Activated CD8-positive, alpha-beta T cell treated with anti-CD3 and anti-CD28 coated beads for 36 hours (primary cell): ENCODE data around the gene TAF7L. TPM values are rescaled to one million over a fixed set of nuclear protein-coding genes. Genes with fewer than 3 reads are reported as not detected.

ENCODE experiments used
- total RNA-seq, 2 experiments: library from RNA; stranded (reverse); gene quantifications; one replicate each; pipeline ENCODE4 v1.2.3, GENCODE V29; 2021

TAF7L gene
- total RNA-seq, 2 experiments from 2014 or later, result not detected

Other genes with a start within 250 kb of the TAF7L start
- gene TRMT2B, start 239.2 kb downstream of the TAF7L start, total RNA-seq, result 10 to 100 TPM; 21.7 to 23.7 TPM
- gene TMEM35A, start 212.5 kb downstream of the TAF7L start, total RNA-seq, result not detected
- 10 to 100 TPM; 17.5 to 19.4 TPM for gene CENPI, start 193.1 kb downstream of the TAF7L start, total RNA-seq
- under 1 TPM; 0.38 to 0.54 TPM for gene DRP2, start 71.5 kb downstream of the TAF7L start, total RNA-seq
- 10 to 100 TPM; 23.2 to 26.3 TPM for gene TIMM8A, start 57.4 kb upstream of the TAF7L start, total RNA-seq
- gene BTK, start 94.9 kb upstream of the TAF7L start, total RNA-seq, result 1 to 10 TPM; 1.3 to 1.6 TPM
- gene RPL36A, start 99.7 kb upstream of the TAF7L start, total RNA-seq, result 100 to 1,000 TPM; 264 to 302 TPM
- 10 to 100 TPM; 38.8 to 44.6 TPM for gene GLA, start 116.6 kb upstream of the TAF7L start, total RNA-seq
- gene HNRNPH2, start 116.9 kb upstream of the TAF7L start, total RNA-seq, result 10 to 100 TPM; 18.3 to 18.5 TPM
- 1 to 10 TPM; 4.8 to 5.8 TPM for gene ARMCX4, start 194.1 kb upstream of the TAF7L start, total RNA-seq